Measurements from ENCODE around the gene ZBTB9. TPM values are rescaled to one million over a fixed set of nuclear protein-coding genes. Genes with fewer than 3 reads are reported as not detected.
A peak's percentile ranks its signal among the peaks of the same experiment; 100 is the strongest.

The ZBTB9 gene
- polyA plus RNA-seq, 1 of the 3 experiments (the other 2 are of a cell fraction): 5.7 TPM

DNA sequence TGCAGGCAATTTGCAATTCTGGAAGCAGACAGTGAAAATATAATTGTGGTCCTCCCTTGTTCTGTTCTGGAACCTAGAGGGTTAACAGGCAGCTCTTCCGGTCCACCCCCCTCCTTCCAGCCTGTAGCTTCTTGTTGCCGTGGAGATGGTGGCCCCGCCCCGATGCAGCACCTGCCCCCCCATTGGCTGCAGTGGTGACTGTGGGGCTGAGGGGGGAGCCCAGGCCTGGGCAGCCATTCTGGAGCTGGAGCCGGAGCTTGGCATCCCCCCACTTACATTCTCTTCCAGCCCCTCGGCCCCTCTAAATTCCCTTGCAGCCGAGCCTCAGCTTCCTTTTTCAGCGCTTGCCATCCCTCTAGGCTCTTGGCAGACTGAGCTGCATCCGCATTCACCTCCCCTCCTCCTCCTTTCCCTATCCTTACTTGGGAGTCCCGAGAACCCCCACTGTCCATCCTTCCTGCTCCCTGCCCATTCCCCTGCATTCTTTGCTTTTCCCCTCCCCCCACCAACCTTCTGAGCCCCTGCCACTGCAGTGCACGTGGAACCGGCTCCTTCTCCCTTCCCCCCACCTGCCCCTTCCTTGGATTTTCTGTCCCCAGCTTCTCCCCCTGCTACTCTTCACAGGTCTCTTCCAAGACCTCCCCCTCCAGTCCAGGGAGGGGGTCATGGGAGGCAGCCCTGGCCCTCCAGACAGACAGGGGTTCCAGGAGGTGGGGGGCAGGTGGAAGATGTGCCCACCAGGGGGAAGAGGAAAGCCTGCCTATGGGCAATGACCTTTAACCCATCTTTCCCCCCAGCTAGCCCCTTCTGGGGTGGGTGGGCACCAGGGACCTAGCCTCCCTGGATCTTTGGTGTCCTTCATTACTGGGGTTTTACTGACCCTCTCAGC lies 23.1 kb upstream of the ZBTB9 start:
- H3K4me3 ChIP-seq (ENCODE audit: low read depth in 2 of 2, low read length in 1 of 2): peak overlapping the region; percentile 39 to 40; a peak in 3 of 4 replicates
- no peaks in the 10 kb centered on the region; the same call in 1 of the 2 replicates for H4K20me1 ChIP-seq (ENCODE audit: insufficient read depth)
- CTCF ChIA-PET: interaction anchor here (0.8 to 2.3 kb wide), 5 partner anchors 9 to 37 kb away, joined by 3 to 8 read pairs (median 4); partner anchors contain the start of genes CUTA and ZBTB9
- TF ChIP-seq, protein P1, sequence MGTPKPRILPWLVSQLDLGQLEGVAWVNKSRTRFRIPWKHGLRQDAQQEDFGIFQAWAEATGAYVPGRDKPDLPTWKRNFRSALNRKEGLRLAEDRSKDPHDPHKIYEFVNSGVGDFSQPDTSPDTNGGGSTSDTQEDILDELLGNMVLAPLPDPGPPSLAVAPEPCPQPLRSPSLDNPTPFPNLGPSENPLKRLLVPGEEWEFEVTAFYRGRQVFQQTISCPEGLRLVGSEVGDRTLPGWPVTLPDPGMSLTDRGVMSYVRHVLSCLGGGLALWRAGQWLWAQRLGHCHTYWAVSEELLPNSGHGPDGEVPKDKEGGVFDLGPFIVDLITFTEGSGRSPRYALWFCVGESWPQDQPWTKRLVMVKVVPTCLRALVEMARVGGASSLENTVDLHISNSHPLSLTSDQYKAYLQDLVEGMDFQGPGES (IDR thresholded peaks at IDR 0.05; ENCODE audit: low read depth, low read length): no peak
- TF ChIP-seq TAF1 (IDR thresholded peaks at IDR 0.05; ENCODE audit: borderline replicate concordance, low read depth, low read length) (no peak), EZH2phosphoT487 (IDR thresholded peaks at IDR 0.05; ENCODE audit: borderline replicate concordance, low read depth) (no peak), POLR2AphosphoS5 (IDR thresholded peaks at IDR 0.05; ENCODE audit: low read depth, low read length) (no peak), GATA2 (CRISPR knock-in tag; IDR thresholded peaks at IDR 0.05) (no peak), FOSL2 (IDR thresholded peaks at IDR 0.05; ENCODE audit: borderline replicate concordance, low read depth) (no peak), YY1 (IDR thresholded peaks at IDR 0.05; ENCODE audit: low read depth) (no peak), MXI1 (IDR thresholded peaks at IDR 0.05; ENCODE audit: low read depth, low read length) (peak; percentile 58; the same call in 1 of the 2 replicates), NRF1 (IDR thresholded peaks at IDR 0.05; ENCODE audit: low read depth, low read length) (no peak), ELF1 (IDR thresholded peaks at IDR 0.05) (peak; percentile 67; the same call in 1 of the 2 replicates), CHD2 (IDR thresholded peaks at IDR 0.05; ENCODE audit: low read length, partially characterized antibody) (peak; percentile 68), NFIC (IDR thresholded peaks at IDR 0.05; ENCODE audit: borderline replicate concordance) (no peak), PBX3 (IDR thresholded peaks at IDR 0.05) (no peak), USF2 (IDR thresholded peaks at IDR 0.05; ENCODE audit: borderline replicate concordance, low read depth, low read length) (no peak), RFX5 (IDR thresholded peaks at IDR 0.05; ENCODE audit: low read length) (no peak), GABPA (IDR thresholded peaks at IDR 0.05; ENCODE audit: low read depth) (peak; percentile 48; the same call in 1 of the 2 replicates), TCF12 (IDR thresholded peaks at IDR 0.05) (no peak), RAD21 (IDR thresholded peaks at IDR 0.05; ENCODE audit: low read length) (no peak)
- TF ChIP-seq, protein P2, sequence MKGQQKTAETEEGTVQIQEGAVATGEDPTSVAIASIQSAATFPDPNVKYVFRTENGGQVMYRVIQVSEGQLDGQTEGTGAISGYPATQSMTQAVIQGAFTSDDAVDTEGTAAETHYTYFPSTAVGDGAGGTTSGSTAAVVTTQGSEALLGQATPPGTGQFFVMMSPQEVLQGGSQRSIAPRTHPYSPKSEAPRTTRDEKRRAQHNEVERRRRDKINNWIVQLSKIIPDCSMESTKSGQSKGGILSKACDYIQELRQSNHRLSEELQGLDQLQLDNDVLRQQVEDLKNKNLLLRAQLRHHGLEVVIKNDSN (IDR thresholded peaks at IDR 0.05; ENCODE audit: borderline replicate concordance, low read depth): no peak
- TF ChIP-seq, protein P3, sequence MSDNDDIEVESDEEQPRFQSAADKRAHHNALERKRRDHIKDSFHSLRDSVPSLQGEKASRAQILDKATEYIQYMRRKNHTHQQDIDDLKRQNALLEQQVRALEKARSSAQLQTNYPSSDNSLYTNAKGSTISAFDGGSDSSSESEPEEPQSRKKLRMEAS (IDR thresholded peaks at IDR 0.05; ENCODE audit: low read depth): no peak
- TF ChIP-seq, protein P4, sequence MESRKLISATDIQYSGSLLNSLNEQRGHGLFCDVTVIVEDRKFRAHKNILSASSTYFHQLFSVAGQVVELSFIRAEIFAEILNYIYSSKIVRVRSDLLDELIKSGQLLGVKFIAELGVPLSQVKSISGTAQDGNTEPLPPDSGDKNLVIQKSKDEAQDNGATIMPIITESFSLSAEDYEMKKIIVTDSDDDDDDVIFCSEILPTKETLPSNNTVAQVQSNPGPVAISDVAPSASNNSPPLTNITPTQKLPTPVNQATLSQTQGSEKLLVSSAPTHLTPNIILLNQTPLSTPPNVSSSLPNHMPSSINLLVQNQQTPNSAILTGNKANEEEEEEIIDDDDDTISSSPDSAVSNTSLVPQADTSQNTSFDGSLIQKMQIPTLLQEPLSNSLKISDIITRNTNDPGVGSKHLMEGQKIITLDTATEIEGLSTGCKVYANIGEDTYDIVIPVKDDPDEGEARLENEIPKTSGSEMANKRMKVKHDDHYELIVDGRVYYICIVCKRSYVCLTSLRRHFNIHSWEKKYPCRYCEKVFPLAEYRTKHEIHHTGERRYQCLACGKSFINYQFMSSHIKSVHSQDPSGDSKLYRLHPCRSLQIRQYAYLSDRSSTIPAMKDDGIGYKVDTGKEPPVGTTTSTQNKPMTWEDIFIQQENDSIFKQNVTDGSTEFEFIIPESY (IDR thresholded peaks at IDR 0.05; ENCODE audit: borderline replicate concordance, low read depth): no peak

More for the DNA sequence above, 23.1 kb upstream of the ZBTB9 start:
- no peak overlapping the region for H3K9ac ChIP-seq
- DNase-seq: peak; percentile 98
- peaks cover 17 to 44% of the 10 kb centered on the region in 2 experiments for H3K4me1 ChIP-seq (ENCODE audit: control insufficient read depth in 1 of 2, insufficient read depth in 2 of 2, low read depth in 1 of 2, low read length in 1 of 2)
- POLR2A ChIA-PET: interaction anchor here (0.8 to 1.7 kb wide), 4 partner anchors 13 to 459 kb away, joined by 3 to 9 read pairs (median 4); partner anchors contain the start of gene ZBTB9
- H3K27me3 ChIP-seq (ENCODE audit: insufficient read depth): no peaks in the 10 kb centered on the region
- no peaks in the 10 kb centered on the region for H3K9me3 ChIP-seq
- H3K36me3 ChIP-seq (replicated peaks in 1 of 2; ENCODE audit: control insufficient read depth in 1 of 2, insufficient read depth in 2 of 2, low read length in 1 of 2): peaks cover 0 to 9% of the 10 kb centered on the region in 2 experiments
- H3F3A ChIP-seq (replicated peaks; ENCODE audit: insufficient read depth): peaks cover 13% of the 10 kb centered on the region
- 11% methylated on average over 11 of the region's 12 CpGs for WGBS (ENCODE audit: low lambda C conversion rate)
- H3K27ac ChIP-seq (ENCODE audit: low read depth in 2 of 2, low read length in 1 of 2): peak overlapping the region in 1 of 2 experiments; percentile 47; a peak in 1 of 4 replicates
- H3K79me2 ChIP-seq (ENCODE audit: insufficient read depth): peaks cover 33% of the 10 kb centered on the region; the same call in 1 of the 2 replicates
- no peak overlapping the region for H2AFZ ChIP-seq (ENCODE audit: low read depth)
- H3K4me2 ChIP-seq: peak overlapping the region; percentile 49; the same call in 1 of the 2 replicates
- no peaks in the 10 kb centered on the region for H3K9me2 ChIP-seq
